Neutrophil (primary cell): ENCODE measurements around the gene ITIH5.

Experiments
- H3K27ac ChIP-seq: fragments of 200-600 bp; sonication (generic); 2 replicates; pipeline ENCODE4 v1.5.1; 2016; ENCODE audit warnings: mild to moderate bottlenecking, moderate library complexity
- H3K27me3 ChIP-seq: fragments of 200-600 bp; sonication (generic); 2 replicates; pipeline ENCODE4 v1.6.0; 2016; ENCODE audit warnings: mild to moderate bottlenecking
- H3K36me3 ChIP-seq: fragments of 200-600 bp; sonication (generic); 2 replicates; pipeline ENCODE4 v1.5.1; 2017
- H3K4me1 ChIP-seq, 2 experiments: fragments of 200-600 bp in 1 of 2; sonication (generic) in 1 of 2; 1 replicate in 1 of 2; 2 replicates in 1 of 2; pipeline versions ENCODE4 v1.5.1 to v1.6.1; 2013 to 2016; ENCODE audit warnings: low read depth in 1 of 2, low read length in 1 of 2, mild to moderate bottlenecking in 1 of 2, moderate library complexity in 1 of 2; ENCODE audit not compliant: control insufficient read depth in 1 of 2, insufficient read depth in 1 of 2
- H3K4me3 ChIP-seq, 2 experiments: fragments of 200-600 bp in 1 of 2; sonication (generic) in 1 of 2; 1 replicate in 1 of 2; 2 replicates in 1 of 2; pipeline ENCODE4 v1.5.1; 2013 to 2016; ENCODE audit warnings: low read depth in 1 of 2, low read length in 1 of 2, mild to moderate bottlenecking in 1 of 2, moderate library complexity in 1 of 2
- H3K9me3 ChIP-seq: fragments of 200-600 bp; sonication (generic); 2 replicates; pipeline ENCODE4 v1.5.1; 2016
- TF ChIP-seq, protein P1 (sequence below): fragments of 200-600 bp; sonication (generic); IDR thresholded peaks from 2 replicates; pipeline ENCODE4 v1.5.1; 2016; ENCODE audit warnings: antibody characterized with exemption

The ITIH5 gene

DNA sequence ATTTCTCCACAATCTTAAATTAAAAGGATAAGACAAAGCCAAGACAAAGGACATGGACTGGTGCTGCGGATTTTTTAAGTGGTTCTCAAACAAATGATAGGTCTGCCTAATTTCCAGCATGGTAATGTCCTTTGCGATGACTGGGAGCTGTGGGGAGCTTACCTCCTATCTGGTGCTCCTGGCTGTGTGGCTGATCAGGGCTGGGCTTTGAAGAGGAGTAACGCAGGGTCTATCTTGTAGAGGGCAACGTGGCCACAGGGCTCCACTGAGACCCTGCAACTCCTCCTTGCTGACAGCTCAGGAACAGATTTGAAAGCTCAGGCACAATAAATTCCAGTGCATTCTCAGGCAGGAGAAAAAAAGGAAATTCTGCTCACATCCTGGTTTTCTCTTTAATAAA, 152.8 kb downstream of the ITIH5 start:
- TF ChIP-seq, protein P1, sequence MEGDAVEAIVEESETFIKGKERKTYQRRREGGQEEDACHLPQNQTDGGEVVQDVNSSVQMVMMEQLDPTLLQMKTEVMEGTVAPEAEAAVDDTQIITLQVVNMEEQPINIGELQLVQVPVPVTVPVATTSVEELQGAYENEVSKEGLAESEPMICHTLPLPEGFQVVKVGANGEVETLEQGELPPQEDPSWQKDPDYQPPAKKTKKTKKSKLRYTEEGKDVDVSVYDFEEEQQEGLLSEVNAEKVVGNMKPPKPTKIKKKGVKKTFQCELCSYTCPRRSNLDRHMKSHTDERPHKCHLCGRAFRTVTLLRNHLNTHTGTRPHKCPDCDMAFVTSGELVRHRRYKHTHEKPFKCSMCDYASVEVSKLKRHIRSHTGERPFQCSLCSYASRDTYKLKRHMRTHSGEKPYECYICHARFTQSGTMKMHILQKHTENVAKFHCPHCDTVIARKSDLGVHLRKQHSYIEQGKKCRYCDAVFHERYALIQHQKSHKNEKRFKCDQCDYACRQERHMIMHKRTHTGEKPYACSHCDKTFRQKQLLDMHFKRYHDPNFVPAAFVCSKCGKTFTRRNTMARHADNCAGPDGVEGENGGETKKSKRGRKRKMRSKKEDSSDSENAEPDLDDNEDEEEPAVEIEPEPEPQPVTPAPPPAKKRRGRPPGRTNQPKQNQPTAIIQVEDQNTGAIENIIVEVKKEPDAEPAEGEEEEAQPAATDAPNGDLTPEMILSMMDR, result no peak
- H3K36me3 ChIP-seq, result no peaks in the 10 kb centered on the region
- peaks cover 32% of the 10 kb centered on the region for H3K27me3 ChIP-seq
- no peaks in the 10 kb centered on the region for H3K4me1 ChIP-seq
- H3K9me3 ChIP-seq, result no peaks in the 10 kb centered on the region
- no peak overlapping the region for H3K27ac ChIP-seq
- H3K4me3 ChIP-seq, result no peak overlapping the region

DNA sequence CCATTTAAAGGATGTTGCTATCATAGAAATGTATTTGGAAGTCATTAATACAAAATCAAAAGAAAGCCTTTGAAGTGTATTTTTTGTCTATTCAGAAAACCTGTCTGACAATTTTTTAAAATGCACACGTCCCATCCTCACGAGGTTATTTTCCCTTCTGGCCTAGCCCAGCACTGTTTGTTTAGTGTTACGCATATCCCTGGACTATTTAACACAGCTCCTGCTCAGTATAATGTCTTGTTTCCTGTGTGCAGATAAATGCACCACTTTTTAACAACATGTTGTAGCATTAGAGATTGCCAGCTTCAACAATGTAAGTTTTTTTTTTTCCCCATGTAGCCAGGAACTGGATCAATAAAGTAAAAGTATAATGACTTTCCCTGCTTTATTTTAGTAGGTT, 153.3 kb downstream of the ITIH5 start:
- H3K9me3 ChIP-seq, result no peaks in the 10 kb centered on the region
- H3K4me1 ChIP-seq, result no peaks in the 10 kb centered on the region
- TF ChIP-seq, protein P1, result no peak
- H3K27me3 ChIP-seq, result peaks cover 32% of the 10 kb centered on the region
- H3K27ac ChIP-seq, result no peak overlapping the region
- no peaks in the 10 kb centered on the region for H3K36me3 ChIP-seq
- H3K4me3 ChIP-seq, result no peak overlapping the region

DNA sequence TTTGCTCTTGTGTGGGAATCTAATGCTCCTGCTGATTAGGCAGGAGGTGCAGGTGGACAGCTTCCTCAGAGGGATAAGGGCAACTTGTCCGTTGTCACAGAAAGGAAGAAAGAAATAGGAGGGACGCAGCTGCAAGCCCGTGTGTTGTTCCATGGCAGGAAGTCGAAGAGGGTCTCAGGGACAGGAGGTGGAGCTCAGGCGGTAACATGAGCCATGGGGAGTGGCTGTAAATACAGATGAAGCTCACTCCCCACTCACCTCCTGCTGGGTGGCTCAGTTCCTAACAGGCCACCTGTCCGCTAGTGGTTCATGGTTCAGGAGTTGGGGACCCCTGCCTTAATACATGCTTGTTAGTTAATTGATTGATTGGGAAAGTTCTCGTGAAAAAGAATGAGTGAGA, 154.3 kb downstream of the ITIH5 start:
- TF ChIP-seq, protein P1, result no peak
- H3K27ac ChIP-seq, result no peak overlapping the region
- no peaks in the 10 kb centered on the region for H3K9me3 ChIP-seq
- H3K4me1 ChIP-seq, result no peaks in the 10 kb centered on the region
- H3K27me3 ChIP-seq, result peaks cover 32% of the 10 kb centered on the region
- no peaks in the 10 kb centered on the region for H3K36me3 ChIP-seq
- no peak overlapping the region for H3K4me3 ChIP-seq

DNA sequence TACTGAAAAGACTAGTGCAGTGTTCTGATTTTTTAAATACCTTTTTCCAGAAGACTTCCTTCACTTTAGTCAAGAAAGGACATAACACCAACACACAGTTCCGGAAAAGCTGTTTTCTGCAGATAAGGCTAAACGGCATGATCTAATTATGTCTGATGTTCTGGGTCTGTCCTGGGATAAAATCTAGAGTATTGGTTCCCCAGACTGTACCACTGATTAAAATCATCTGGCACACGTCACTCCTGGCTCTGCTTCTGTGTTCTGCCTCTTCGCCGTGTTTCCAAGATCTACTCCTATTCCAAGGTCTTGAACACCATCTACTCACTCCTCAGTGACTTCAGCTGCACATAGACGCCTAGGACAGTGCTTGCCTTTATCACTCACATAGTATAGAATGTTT, 155.2 kb downstream of the ITIH5 start:
- Histone ChIP-seq H3K36me3 (no peaks in the 10 kb centered on the region), H3K27me3 (peaks cover 38% of the 10 kb centered on the region), H3K9me3 (no peaks in the 10 kb centered on the region), H3K4me3 (no peak overlapping the region), H3K4me1 (no peaks in the 10 kb centered on the region), H3K27ac (no peak overlapping the region)
- TF ChIP-seq, protein P1, result no peak
